CD4-positive, alpha-beta T cell treated with Interleukin-6 at 100 ng/mL for 8 hours (primary cell): ENCODE measurements around the gene SIPA1L3.

Experiments used
- DNase-seq: peaks from one replicate; pipeline ENCODE4 v3.0.0-alpha.2; 2020; ENCODE audit warnings: mixed read lengths, low spot score

SIPA1L3 gene

GRCh38 chr19:38114651-38115050 is 207.6 kb downstream of the SIPA1L3 start:
- DNase-seq: no peak

DNA sequence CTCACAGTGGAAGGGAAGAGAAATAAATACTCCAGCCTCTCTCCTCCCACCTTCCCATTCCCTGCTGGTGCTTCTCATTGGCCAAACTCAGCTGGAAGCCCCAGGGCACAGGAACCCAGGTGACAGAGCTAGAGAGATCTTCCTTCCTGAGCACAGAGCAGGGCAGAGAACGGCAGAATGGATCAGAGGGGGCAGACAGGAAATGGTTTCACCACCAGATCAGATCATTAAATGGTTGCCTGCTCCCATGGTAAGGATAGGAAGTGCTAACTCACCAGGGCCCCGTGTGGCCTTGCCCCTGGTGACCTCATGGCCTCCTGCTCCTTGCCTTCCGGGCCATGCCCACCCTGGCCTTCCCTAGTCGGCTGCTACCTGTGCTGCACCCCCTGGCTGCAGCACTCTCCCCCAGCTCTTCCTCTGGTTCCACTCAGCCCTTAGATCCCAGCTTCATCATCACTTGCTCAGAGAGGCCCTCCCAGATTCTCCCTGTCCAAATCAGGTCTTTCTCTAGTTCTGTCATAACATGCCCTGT is 208.3 kb downstream of the SIPA1L3 start:
- DNase-seq: no peak

DNA sequence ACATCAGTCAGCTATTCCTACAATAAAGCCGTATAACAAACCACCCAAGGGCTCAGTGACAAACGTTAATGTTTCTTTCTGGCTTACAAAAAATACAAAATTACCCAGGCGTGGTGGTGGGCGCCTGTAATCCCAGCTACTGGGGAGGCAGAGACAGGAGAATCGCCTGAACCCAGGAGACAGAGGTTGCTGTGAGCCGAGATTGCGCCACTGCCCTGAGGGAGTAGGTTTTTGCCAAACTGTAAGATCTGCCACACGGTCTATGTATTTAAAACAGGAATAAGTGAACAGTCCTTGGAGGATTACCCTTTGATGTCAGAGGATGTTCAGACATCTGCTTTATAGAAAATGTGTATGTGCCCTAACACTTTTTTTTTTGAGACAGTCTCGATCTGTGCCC is 211.2 kb downstream of the SIPA1L3 start:
- DNase-seq: no peak

DNA sequence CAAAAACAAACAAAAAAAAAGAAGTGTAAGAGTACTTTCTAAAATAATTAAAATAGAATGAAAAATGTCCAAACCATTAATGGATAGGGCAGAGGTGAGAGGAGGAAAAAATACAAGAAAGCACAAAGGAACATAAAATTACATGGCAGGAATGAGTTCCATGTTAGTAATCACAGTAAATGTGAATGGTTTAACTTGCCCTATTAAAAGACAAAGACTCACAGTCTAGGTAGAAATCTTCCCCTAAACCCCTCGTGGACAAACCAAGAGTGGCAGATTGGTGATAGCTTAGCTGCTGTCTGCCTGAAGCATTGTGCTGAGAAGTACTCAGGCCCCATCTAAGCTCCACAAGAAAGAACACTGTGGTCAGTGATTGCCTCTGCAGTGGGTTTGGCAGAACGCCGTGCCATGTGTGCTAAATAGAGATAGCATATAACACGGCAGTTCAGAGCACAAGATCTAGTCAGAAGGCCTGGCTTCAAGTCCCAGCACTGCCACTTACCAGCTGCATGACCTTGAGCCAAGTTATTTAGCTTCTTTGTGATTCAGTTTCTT is 213.5 kb downstream of the SIPA1L3 start:
- DNase-seq: no peak

DNA sequence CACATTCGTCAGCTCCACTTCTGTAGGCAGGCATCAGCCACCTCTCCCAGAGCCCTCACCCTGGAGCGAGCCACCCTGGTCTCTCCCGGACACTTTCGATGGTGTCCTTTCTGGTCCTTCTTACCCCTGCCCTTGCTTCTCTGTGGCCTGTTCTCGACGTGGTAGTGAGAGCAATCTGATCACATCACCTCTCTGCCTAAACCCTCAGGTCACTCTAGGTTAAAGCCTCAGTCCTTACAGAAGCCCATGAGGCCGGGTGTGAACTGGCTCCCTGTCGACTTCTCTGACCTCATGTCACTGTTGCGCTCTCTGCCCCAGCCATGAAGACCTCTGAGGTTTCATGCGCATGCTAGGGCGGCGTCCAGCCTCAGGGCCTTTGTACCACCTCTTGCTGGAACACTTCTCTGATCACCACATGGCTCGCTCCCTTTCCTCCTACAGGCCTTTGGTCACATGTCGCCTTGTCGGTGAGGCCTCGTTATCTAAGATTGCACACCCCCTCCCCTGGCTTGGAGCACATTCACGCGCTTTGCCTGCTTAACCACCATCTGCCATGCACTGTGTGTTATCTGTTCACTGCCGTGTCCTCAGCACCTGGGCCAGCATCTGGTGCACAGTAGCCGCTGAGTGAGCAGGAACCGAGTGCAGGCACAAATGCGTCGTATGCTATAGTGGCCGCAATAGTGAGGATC is 215.5 kb downstream of the SIPA1L3 start:
- DNase-seq: no peak

- no peak for DNase-seq
These were observed 218.2 kb downstream of the SIPA1L3 start for GRCh38 chr19:38125238-38125637.

DNA sequence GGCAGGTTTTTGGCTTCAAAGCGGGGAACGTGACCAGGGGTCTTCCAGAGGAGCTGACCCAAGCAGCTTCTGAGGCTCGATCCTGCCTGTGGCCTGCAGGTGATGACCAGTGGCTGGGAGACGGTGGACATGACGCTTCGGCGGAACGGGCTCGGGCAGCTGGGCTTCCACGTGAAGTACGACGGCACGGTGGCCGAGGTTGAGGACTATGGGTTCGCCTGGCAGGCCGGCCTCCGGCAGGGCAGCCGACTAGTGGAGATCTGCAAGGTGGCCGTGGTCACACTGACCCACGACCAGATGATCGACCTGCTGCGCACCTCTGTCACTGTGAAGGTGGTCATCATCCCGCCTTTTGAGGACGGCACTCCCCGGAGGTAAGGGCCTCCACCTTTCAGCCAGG is 223.4 kb downstream of the SIPA1L3 start:
- no peak for DNase-seq

GRCh38 chr19:38132781-38133180 is 225.8 kb downstream of the SIPA1L3 start:
- no peak for DNase-seq

DNA sequence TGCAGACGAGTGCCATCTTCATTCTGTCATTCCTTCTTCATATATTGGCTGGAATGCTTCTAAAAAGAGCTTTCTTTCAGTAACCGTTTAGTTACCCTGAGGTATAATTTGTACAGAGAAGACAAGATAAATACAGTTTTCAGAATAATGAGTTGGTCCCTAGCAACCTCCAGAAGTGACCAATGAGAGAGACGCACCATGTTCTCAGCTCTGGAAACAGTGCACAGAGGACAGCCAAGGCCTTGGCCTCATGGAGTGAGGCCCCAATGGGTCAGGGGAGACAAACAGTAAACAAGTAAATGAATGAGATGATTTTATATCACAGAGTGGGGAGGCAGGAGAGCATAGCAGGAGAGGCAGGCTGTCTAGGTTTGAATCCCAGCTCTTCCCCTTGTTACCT is 226.3 kb downstream of the SIPA1L3 start:
- no peak for DNase-seq

- DNase-seq: no peak
These were observed 227.6 kb downstream of the SIPA1L3 start for GRCh38 chr19:38134540-38135149.

DNA sequence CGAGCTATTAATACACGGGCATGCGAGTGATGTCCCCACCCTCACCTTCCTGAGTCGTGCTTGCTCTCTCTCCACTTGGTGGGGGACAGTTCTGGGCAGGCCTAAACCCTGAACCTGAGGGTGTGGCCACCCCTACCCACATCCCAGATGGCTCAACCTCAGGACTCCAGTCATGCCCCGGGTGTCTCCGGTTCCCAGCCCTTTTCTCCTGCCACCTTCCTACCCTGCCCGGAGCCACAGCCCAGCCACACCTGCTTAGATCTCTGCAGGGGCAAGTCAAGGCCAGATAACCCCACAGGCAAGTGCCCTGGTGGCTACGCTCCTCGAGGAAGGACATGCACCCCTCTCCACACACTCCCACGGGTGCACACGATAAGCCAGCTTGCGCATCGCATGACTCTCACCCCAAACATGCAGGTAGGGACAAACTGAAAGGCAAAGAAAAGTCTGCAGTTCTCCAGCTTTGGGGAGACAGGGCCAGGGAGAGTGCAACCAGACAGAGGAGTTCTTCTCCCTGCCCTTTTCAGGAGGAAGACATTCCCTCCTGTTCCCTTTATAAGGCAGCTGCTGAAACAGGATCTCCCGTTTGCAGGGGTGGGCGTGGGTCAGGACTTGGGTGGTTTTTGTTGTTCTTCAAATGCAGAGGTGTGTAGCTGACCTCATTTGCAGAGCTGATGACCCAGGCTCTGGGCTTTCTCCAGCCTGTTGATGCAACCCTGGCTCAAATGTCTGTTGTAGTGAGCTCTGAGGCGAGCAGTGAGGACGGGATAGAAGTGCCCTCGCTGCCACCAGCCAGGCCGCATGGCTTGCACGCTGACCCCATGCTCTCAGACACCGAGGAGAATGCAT is 228.4 kb downstream of the SIPA1L3 start:
- DNase-seq: no peak

- DNase-seq: no peak
These were observed 232.1 kb downstream of the SIPA1L3 start for GRCh38 chr19:38139122-38139521.

GRCh38 chr19:38141108-38141507 is 234.1 kb downstream of the SIPA1L3 start:
- DNase-seq: no peak

DNA sequence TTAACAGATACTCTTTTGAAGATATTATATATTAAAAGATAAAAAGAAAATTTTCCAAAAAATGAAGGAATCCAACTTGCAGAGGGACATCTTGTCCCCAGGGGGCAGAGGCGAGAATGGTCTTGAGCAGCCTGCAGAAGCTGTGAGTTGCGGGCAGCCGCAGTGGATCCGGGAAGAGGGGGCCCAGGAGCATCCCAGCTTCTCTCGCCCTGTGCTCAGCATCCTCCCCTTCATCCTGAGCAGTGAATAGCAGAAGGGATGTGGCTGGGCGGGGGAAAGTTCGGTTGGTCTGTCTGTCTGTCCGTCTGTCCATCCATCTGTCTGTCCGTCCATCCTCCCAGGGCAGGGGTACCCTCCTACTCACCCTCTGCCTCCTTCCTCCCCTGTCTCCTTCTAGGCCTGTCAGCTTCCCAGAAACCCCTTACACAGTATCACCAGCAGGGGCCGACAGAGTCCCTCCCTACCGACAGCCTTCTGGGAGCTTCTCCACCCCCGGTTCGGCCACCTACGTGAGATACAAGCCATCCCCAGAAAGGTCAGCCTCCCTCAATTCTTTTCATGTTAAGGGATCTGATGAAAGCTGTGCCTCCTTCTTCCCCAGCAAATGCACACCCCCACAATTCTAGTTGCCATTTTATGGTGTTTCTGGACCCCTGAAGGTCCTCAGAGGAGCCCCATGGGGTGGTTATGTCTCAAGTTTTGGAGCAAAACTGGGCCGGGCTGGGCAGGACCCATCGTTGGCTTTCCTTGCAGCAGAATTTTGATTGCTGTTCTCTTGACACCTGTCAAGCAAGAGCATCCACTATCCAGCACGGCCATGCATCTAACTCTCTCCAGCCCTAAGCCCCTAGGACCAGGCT is 235.4 kb downstream of the SIPA1L3 start:
- peak; percentile 13 for DNase-seq

GRCh38 chr19:38143847-38144246 is 236.8 kb downstream of the SIPA1L3 start:
- no peak for DNase-seq

DNA sequence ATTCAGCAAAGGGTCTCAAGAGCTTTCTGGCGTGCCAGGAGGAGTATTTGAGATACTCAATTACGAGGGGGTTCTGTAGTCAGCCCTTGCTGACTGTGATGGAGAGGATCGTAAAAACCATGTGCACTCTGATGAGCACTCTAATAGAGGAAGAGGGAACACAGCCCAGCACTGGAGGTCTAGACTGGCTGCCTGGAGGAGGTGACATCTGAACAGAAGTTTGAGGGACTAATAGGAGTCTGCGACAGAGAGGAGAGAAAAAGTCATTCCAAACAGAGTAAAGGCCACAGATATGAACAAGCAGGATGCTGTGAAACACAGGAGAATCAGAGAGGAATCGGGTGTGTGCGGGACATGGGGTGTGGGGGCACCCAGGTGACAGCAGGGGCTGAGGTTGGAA is 237.7 kb downstream of the SIPA1L3 start:
- DNase-seq: no peak

DNA sequence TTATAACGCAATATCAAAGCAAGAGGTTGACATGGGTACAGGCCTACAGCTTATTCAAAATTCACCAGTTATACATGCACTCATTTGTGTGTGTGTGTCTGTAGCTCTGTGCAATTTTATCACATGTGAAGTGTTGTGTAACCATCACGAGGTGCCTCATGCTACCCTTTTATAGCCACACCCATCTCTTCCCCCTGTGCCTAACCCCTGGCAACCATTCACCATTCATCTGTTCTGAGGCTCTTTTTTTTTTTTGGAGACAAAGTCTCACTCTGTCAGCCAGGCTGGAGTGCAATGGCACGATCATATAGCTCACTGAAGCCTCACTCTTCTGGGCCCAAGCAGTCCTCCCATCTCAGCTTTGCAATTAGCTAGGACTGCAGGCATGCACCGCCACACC is 238.6 kb downstream of the SIPA1L3 start:
- DNase-seq: no peak

DNA sequence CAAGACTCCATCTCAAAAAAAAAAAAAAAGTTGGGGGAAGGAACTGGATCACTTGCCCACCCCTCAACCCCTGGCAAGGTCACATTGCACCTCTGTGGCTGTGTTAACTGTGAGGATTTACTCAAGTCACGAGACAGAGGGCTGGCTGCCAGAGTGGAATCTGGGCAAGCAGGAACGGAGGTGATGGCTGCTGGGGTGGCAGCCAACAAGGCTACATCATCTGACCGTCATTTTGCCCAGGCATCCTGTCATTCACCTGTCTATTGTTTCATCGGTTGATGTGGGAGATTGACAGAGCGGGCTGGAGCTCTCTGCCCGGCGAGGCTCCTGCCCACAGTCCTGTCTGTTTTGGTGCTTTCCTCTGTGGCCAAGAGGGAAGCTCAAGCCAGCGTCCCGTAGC is 241.3 kb downstream of the SIPA1L3 start:
- DNase-seq: no peak

GRCh38 chr19:38149661-38150061 is 242.7 kb downstream of the SIPA1L3 start:
- no peak for DNase-seq

- DNase-seq: no peak
These were observed 244.2 kb downstream of the SIPA1L3 start for GRCh38 chr19:38151242-38151641.
